GM12864 (cell line): ENCODE data around the gene PCNA.

Source experiments
- DNase-seq: peaks from one replicate; pipeline ENCODE4 v3.0.0-alpha.2; 2011; ENCODE audit warnings: low read depth
- H3K4me3 ChIP-seq: 2 replicates; pipeline ENCODE4 v1.5.1; 2011; ENCODE audit warnings: mild to moderate bottlenecking, low read depth, low read length, control low read depth
- TF ChIP-seq, protein P1 (sequence below): IDR thresholded peaks from 2 replicates; pipeline ENCODE4 v1.5.1; 2011; ENCODE audit warnings: low read depth, mild to moderate bottlenecking, moderate library complexity, low read length, control low read depth, inconsistent platforms; ENCODE audit errors: missing control alignments

The PCNA gene

GRCh38 chr20:5096463-5096862 lies 23.3 kb downstream of the PCNA start:
- TF ChIP-seq, protein P1, sequence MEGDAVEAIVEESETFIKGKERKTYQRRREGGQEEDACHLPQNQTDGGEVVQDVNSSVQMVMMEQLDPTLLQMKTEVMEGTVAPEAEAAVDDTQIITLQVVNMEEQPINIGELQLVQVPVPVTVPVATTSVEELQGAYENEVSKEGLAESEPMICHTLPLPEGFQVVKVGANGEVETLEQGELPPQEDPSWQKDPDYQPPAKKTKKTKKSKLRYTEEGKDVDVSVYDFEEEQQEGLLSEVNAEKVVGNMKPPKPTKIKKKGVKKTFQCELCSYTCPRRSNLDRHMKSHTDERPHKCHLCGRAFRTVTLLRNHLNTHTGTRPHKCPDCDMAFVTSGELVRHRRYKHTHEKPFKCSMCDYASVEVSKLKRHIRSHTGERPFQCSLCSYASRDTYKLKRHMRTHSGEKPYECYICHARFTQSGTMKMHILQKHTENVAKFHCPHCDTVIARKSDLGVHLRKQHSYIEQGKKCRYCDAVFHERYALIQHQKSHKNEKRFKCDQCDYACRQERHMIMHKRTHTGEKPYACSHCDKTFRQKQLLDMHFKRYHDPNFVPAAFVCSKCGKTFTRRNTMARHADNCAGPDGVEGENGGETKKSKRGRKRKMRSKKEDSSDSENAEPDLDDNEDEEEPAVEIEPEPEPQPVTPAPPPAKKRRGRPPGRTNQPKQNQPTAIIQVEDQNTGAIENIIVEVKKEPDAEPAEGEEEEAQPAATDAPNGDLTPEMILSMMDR: no peak
- no peak overlapping the region for H3K4me3 ChIP-seq
- DNase-seq: no peak

DNA sequence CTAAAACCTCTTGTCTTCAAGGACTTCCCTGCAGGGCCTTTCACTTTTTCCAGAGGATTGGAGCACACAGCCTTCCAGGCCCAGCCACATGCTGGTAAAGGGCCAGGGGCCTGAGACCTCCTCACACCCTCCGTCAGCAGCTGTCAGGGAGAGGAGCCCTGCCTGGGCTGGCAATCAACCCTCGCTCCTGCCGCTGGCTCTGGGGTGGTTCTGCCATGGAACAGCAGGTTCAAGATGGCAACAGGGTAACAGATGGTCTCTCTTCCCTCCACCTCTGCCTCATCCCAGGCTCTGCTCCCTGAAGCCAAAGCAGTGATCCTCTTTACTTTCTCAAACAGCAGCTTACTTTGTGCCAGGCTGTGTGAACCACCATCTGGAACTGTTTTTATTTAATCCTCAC lies 23.8 kb downstream of the PCNA start:
- no peak for DNase-seq

DNA sequence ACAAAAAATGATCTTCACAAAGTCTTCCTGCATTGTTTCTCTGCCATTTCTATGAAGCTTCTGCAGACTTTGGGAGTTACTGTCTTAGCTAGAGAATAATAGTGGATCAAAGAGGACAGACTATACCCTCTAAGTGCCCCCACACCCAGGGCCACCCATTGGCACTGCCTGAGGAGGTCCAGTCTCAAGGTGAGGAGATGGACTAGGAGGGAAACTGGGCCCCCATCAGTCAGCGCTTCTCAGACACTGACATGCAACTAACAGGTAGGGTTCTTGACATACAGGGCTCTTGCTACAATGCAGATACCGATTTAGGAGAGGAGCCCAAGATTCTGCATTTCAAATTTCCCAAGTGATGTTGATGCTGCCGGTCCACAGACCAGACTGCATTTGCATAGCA lies 24.3 kb downstream of the PCNA start:
- no peak for DNase-seq
- TF ChIP-seq, protein P1: no peak

More for the DNA sequence above, 23.8 kb downstream of the PCNA start:
- TF ChIP-seq, protein P1: no peak
- H3K4me3 ChIP-seq: no peak overlapping the region

DNA sequence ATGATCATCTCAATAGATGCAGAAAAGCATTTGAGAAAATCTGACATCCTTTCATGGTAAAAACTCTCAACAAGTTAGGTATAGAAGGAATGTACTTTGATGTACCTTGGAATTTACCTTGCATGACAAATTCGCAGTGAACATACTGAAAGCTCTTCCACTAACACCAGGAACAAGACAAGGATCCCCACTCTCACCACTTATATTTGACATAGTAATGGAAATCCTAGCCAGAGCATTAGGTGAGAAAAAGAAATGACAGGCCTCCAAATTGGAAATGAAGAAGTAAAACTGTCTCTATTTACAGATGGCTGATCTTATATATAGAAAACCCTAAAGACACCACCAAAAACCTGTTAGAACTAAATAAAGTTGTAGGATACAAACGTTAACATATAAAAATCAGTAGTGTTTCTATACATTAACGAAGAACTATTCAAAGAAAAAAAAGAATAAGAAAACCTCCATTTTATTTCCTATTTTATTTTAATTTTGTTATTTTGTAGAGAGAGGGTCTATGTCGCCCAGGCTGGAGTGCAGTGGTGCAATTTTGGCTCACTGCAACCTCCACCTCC lies 26.9 kb downstream of the PCNA start:
- DNase-seq: no peak
- TF ChIP-seq, protein P1: no peak

More for the DNA sequence above, 24.3 kb downstream of the PCNA start:
- no peak overlapping the region for H3K4me3 ChIP-seq

DNA sequence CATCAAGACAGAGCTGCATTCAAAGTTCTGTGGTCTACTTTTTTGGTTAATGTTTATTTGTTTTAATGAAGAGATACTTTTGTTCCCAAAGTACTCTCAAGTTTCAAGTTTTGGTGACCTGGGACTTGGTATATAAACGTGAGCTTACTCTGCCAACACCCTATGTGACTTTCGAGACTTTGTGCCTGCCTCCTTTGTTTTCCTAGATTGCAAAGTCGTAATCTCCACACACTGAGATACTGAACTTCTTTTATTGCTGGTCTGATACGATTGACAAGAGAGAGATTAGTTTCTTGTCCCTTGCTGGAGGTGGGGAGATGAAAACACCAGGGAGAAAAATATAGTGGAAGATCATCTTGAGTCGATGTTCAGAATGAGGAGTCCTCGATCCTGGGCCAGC lies 27.9 kb downstream of the PCNA start:
- H3K4me3 ChIP-seq: no peak overlapping the region
- no peak for DNase-seq
- TF ChIP-seq, protein P1: no peak

More for the DNA sequence above, 26.9 kb downstream of the PCNA start:
- no peak overlapping the region for H3K4me3 ChIP-seq

DNA sequence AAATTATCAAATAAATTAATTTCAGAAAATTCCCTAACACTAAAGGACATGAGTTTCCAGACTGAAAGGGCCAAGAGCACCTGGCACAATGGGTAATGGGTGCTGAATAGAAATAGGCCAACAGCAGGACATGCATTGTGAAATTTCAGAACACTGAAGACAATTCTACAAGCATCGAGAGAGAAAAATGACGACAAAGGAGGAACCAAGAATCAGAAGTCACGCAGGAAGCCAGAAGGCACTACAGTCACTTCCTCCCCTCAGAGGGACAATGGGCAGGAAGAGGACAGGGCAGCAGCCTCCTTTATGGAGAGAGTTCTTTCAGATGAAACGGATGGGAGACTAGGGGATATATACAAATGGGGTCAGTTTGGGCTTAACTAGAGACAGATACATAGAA lies 29.6 kb downstream of the PCNA start:
- TF ChIP-seq, protein P1: no peak
- DNase-seq: no peak
- no peak overlapping the region for H3K4me3 ChIP-seq

- no peak for DNase-seq
- no peak overlapping the region for H3K4me3 ChIP-seq
- TF ChIP-seq, protein P1: no peak
These were observed 31.1 kb downstream of the PCNA start for GRCh38 chr20:5088688-5089087.
